ENCODE data around the gene NRAS. TPM values are rescaled to one million over a fixed set of nuclear protein-coding genes. Genes with fewer than 3 reads are reported as not detected.

The NRAS gene
- total RNA-seq, 2 donors from 2014 or later: 9.6 to 17.4 TPM

GRCh38 chr1:114694540-114695310 lies 21.8 kb downstream of the NRAS start:
- intact Hi-C loops (cut with DNase I): no loop called here
- DNase-seq (no peak), ATAC-seq (no peak)

GRCh38 chr1:114692947-114693346 lies 23.6 kb downstream of the NRAS start:
- intact Hi-C loops (cut with DNase I): no loop called here
- no peak for ATAC-seq

GRCh38 chr1:114691061-114691460 lies 25.5 kb downstream of the NRAS start:
- DNase-seq: no peak
- ATAC-seq: no peak
- intact Hi-C loops (cut with DNase I): no loop called here

More at GRCh38 chr1:114692947-114693346, 23.6 kb downstream of the NRAS start:
- DNase-seq: no peak

- no peak for ATAC-seq
- intact Hi-C loops (cut with DNase I): no loop called here
- DNase-seq: no peak
Observed at GRCh38 chr1:114690148-114690547, 26.4 kb downstream of the NRAS start.

- ATAC-seq (no peak), DNase-seq (no peak)
- intact Hi-C loops (cut with DNase I): no loop called here
Observed at GRCh38 chr1:114688526-114688925, 28.0 kb downstream of the NRAS start.

- intact Hi-C loops (cut with DNase I): no loop called here
- DNase-seq: no peak
- no peak for ATAC-seq
Observed at GRCh38 chr1:114685851-114686250, 30.7 kb downstream of the NRAS start.

GRCh38 chr1:114677691-114678090 lies 38.9 kb downstream of the NRAS start:
- ATAC-seq: no peak
- intact Hi-C loops (cut with DNase I): no loop called here

GRCh38 chr1:114676115-114676514 lies 40.5 kb downstream of the NRAS start:
- DNase-seq (no peak), ATAC-seq (no peak)
- intact Hi-C loops (cut with DNase I): no loop called here

More at GRCh38 chr1:114677691-114678090, 38.9 kb downstream of the NRAS start:
- DNase-seq: no peak

GRCh38 chr1:114671939-114672275 lies 44.7 kb downstream of the NRAS start:
- intact Hi-C loops (cut with DNase I): no loop called here
- ATAC-seq: no peak
- DNase-seq: no peak

GRCh38 chr1:114671011-114671938 lies 45.3 kb downstream of the NRAS start:
- DNase-seq: no peak
- ATAC-seq: no peak
- intact Hi-C loops (cut with DNase I): no loop called here

GRCh38 chr1:114670083-114671010 lies 46.2 kb downstream of the NRAS start:
- intact Hi-C loops (cut with DNase I): no loop called here
- ATAC-seq (peak; percentile 100), DNase-seq (peak; percentile 94)

- ATAC-seq (peak; percentile 53 to 78), DNase-seq (no peak)
- intact Hi-C loops (cut with DNase I): loop anchor here in 1 of 2 donors (10.0 kb wide), 1 partner anchor 85 kb away; the partner anchor contains the start of gene BCAS2
Observed at GRCh38 chr1:114669562-114670082, 46.9 kb downstream of the NRAS start, which contains the start of gene DENND2C. Gene DENND2C (minus strand): TSS chr1:114670049. CDS start chr1:114625984, 44,065 bp downstream.

- ATAC-seq: peak in 1 of 2 donors; percentile 18
- DNase-seq: no peak
- intact Hi-C loops (cut with DNase I): loop anchor here in 1 of 2 donors (10.0 kb wide), 1 partner anchor 84 kb away; the partner anchor contains the start of gene BCAS2
Observed at GRCh38 chr1:114668784-114669561, 47.6 kb downstream of the NRAS start.

- no peak for ATAC-seq
- intact Hi-C loops (cut with DNase I): loop anchor here in 1 of 2 donors (10.0 kb wide), 1 partner anchor 84 kb away; the partner anchor contains the start of gene BCAS2
- no peak for DNase-seq
Observed at GRCh38 chr1:114668373-114668772, 48.2 kb downstream of the NRAS start.

- no peak for DNase-seq
- intact Hi-C loops (cut with DNase I): loop anchor here in 1 of 2 donors (10.0 kb wide), 1 partner anchor 82 kb away; the partner anchor contains the start of gene BCAS2
- no peak for ATAC-seq
Observed at GRCh38 chr1:114666954-114667353, 49.6 kb downstream of the NRAS start.

GRCh38 chr1:114660238-114660637 lies 56.3 kb downstream of the NRAS start:
- ATAC-seq: no peak
- intact Hi-C loops (cut with DNase I): loop anchor here in 1 of 2 donors (10.0 kb wide), 1 partner anchor 75 kb away; the partner anchor contains the start of gene BCAS2
- no peak for DNase-seq
